Liver (tissue), 9 donors: ENCODE results near the gene SPPL2C. TPM values are rescaled to one million over a fixed set of nuclear protein-coding genes. Genes with fewer than 3 reads are reported as not detected.

ENCODE experiments used
- DNase-seq: peaks from one replicate; pipeline ENCODE4 v3.0.0-alpha.2; 2017; ENCODE audit warnings: low spot score
- H3K27ac ChIP-seq, 2 donors: one replicate each; pipeline ENCODE4 v1.7.0; 2013; ENCODE audit warnings: inconsistent platforms in 2 of 2, low read length in 2 of 2, control low read depth in 1 of 2, low read depth in 1 of 2, mild to moderate bottlenecking in 1 of 2
- H3K27me3 ChIP-seq, 4 donors: one replicate each; pipeline versions ENCODE4 v1.6.1 to v1.7.0; 2013; ENCODE audit warnings: low read length in 3 of 4, inconsistent platforms in 1 of 4, mild to moderate bottlenecking in 1 of 4, moderate library complexity in 1 of 4; ENCODE audit not compliant: control insufficient read depth in 4 of 4, insufficient read depth in 4 of 4
- H3K36me3 ChIP-seq, 4 donors: one replicate each; pipeline versions ENCODE4 v1.6.1 to v1.7.0; 2013; ENCODE audit warnings: low read length in 3 of 4, mild to moderate bottlenecking in 3 of 4, low read depth in 1 of 4, moderate library complexity in 1 of 4; ENCODE audit not compliant: control insufficient read depth in 4 of 4, insufficient read depth in 3 of 4
- H3K4me1 ChIP-seq, 4 donors: one replicate each; pipeline versions ENCODE4 v1.6.1 to v1.7.0; 2013; ENCODE audit warnings: low read length in 3 of 4, mild to moderate bottlenecking in 3 of 4, moderate library complexity in 1 of 4; ENCODE audit not compliant: control insufficient read depth in 4 of 4, insufficient read depth in 4 of 4
- H3K4me3 ChIP-seq, 3 donors: one replicate each; pipeline versions ENCODE4 v1.6.1 to v1.7.0; 2013; ENCODE audit warnings: low read length in 3 of 3, control low read depth in 1 of 3, low read depth in 1 of 3, mild to moderate bottlenecking in 1 of 3
- H3K9ac ChIP-seq, 2 donors: one replicate each; pipeline ENCODE4 v1.7.0; 2013; ENCODE audit warnings: low read length in 2 of 2, mild to moderate bottlenecking in 2 of 2, moderate library complexity in 2 of 2, control low read depth in 1 of 2, low read depth in 1 of 2
- H3K9me3 ChIP-seq, 4 donors: one replicate each; pipeline versions ENCODE4 v1.6.1 to v1.7.0; 2013; ENCODE audit warnings: low read length in 3 of 4; ENCODE audit not compliant: control insufficient read depth in 4 of 4
- EGR1 ChIP-seq, 2 donors: IDR thresholded peaks; 2 replicates each; pipeline ENCODE4 v1.6.1; 2016 to 2018; ENCODE audit warnings: antibody characterized with exemption in 2 of 2, low read depth in 2 of 2
- FOXA1 ChIP-seq: IDR thresholded peaks from 2 replicates; pipeline ENCODE4 v1.6.1; 2016; ENCODE audit warnings: antibody characterized with exemption
- FOXA2 ChIP-seq: IDR thresholded peaks from 2 replicates; pipeline ENCODE4 v1.6.1; 2016; ENCODE audit warnings: antibody characterized with exemption
- GABPA ChIP-seq, 2 donors: IDR thresholded peaks in 1 of 2; conservative IDR thresholded peaks in 1 of 2; 2 replicates each; pipeline ENCODE4 v1.6.1; 2016; ENCODE audit warnings: antibody characterized with exemption in 2 of 2, mild to moderate bottlenecking in 1 of 2, moderate library complexity in 1 of 2
- HNF4A ChIP-seq, 2 donors: conservative IDR thresholded peaks; 2 replicates each; pipeline ENCODE4 v1.6.1; 2016; ENCODE audit warnings: antibody characterized with exemption in 2 of 2, mild to moderate bottlenecking in 2 of 2
- HNF4G ChIP-seq: IDR thresholded peaks from 2 replicates; pipeline ENCODE4 v1.6.1; 2016; ENCODE audit warnings: antibody characterized with exemption
- JUND ChIP-seq, 2 donors: IDR thresholded peaks; 2 replicates each; pipeline ENCODE4 v1.6.1; 2016; ENCODE audit warnings: antibody characterized with exemption in 2 of 2
- NR2F2 ChIP-seq: IDR thresholded peaks from 2 replicates; pipeline ENCODE4 v1.6.1; 2016; ENCODE audit warnings: antibody characterized with exemption
- RAD21 ChIP-seq, 2 donors: IDR thresholded peaks; 2 replicates each; pipeline ENCODE4 v1.6.1; 2016; ENCODE audit warnings: antibody characterized with exemption in 2 of 2, mild to moderate bottlenecking in 2 of 2
- RXRA ChIP-seq, 2 donors: IDR thresholded peaks; 2 replicates each; pipeline ENCODE4 v1.6.1; 2017 to 2018; ENCODE audit warnings: antibody characterized with exemption in 2 of 2, mild to moderate bottlenecking in 1 of 2
- SP1 ChIP-seq: IDR thresholded peaks from 2 replicates; pipeline ENCODE4 v1.6.1; 2018; ENCODE audit warnings: antibody characterized with exemption, mild to moderate bottlenecking
- TAF1 ChIP-seq: conservative IDR thresholded peaks from 2 replicates; pipeline ENCODE4 v1.6.1; 2016; ENCODE audit warnings: antibody characterized with exemption, mild to moderate bottlenecking
- YY1 ChIP-seq: IDR thresholded peaks from 2 replicates; pipeline ENCODE4 v1.6.1; 2016; ENCODE audit warnings: antibody characterized with exemption, mild to moderate bottlenecking
- WGBS: extraction: QIAGEN DNeasy Blood & Tissue Kit; methylation state at CpG from one replicate; pipeline ENCODE4 v1.1.7; 2013; 5-methylcytosine and 5-hydroxymethylcytosine counted together
- polyA plus RNA-seq, 2 donors: library from polyadenylated mRNA; stranded (reverse) in 1 of 2; unstranded in 1 of 2; fragments of 200-250 nt in 1 of 2; fragments of >200 nt in 1 of 2; fragmentation: Nextera tagmentation in 1 of 2; extraction: Ambion mirVana in 1 of 2; gene quantifications; one replicate each; pipeline versions ENCODE4 v1.2.1 to v1.2.3, GENCODE V29; 2013 to 2015
- total RNA-seq, 2 donors: library from RNA; depleted of rRNA; stranded (reverse); fragments of >200 nt; gene quantifications; one replicate each; pipeline ENCODE4 v1.2.3, GENCODE V29; 2014
- TF ChIP-seq, protein P1 (sequence below): fragments of 150-350 bp; IDR thresholded peaks from 2 replicates; pipeline ENCODE4 v1.5.1; 2017; ENCODE audit warnings: improper control_type of control experiment, low read depth, low read length; ENCODE audit not compliant: missing input control
- TF ChIP-seq, protein P2 (sequence below): IDR thresholded peaks from 2 replicates; pipeline ENCODE4 v1.6.1; 2016; ENCODE audit warnings: antibody characterized with exemption
- TF ChIP-seq, protein P3 (sequence below): IDR thresholded peaks from 2 replicates; pipeline ENCODE4 v1.6.1; 2016; ENCODE audit warnings: antibody characterized with exemption
- TF ChIP-seq, protein P4 (sequence below): IDR thresholded peaks from 2 replicates; pipeline ENCODE4 v1.6.1; 2016; ENCODE audit warnings: antibody characterized with exemption
- TF ChIP-seq, protein P5 (sequence below): IDR thresholded peaks from 2 replicates; pipeline ENCODE4 v1.6.1; 2016; ENCODE audit warnings: antibody characterized with exemption, mild to moderate bottlenecking
- donor health status: healthy.
- donor health status: healthy.
- donor health status: healthy.
- donor health status: healthy.
- donor health status: healthy.

SPPL2C gene
- total and polyA plus RNA-seq, 4 donors, result not detected

DNA sequence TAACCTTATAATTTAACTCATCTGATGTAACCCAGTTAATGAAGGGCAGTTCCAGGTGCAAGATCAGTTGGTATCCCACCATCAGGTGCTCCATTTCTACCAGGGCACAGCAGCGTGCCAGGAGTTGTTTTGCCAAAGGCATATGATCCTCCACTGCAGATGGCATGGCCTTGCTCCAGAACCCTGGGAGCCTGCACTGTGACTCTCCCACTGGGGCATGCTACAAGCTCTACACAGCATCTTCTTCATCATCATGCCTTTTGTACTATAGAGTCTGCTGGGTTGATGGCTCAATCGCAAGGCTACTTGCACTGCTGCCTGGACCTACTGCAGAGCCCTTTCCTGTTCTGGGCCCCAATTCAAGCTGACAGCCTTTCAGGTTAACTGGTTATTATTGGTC is 38.4 kb downstream of the SPPL2C start:
- WGBS, result 96% methylated on average over 2 of the region's 2 CpGs
- no peak for TF ChIP-seq HNF4G
- no peak for TF ChIP-seq SP1
- no peak for TF ChIP-seq YY1
- no peak for TF ChIP-seq HNF4A (conservative IDR thresholded peaks at IDR 0.05)
- H3K36me3 ChIP-seq, result no peaks in the 10 kb centered on the region
- H3K27me3 ChIP-seq, result no peaks in the 10 kb centered on the region
- DNase-seq, result no peak
- no peak overlapping the region for H3K4me3 ChIP-seq
- no peaks in the 10 kb centered on the region for H3K4me1 ChIP-seq
- no peak overlapping the region for H3K27ac ChIP-seq
- no peak overlapping the region for H3K9ac ChIP-seq
- no peaks in the 10 kb centered on the region for H3K9me3 ChIP-seq

DNA sequence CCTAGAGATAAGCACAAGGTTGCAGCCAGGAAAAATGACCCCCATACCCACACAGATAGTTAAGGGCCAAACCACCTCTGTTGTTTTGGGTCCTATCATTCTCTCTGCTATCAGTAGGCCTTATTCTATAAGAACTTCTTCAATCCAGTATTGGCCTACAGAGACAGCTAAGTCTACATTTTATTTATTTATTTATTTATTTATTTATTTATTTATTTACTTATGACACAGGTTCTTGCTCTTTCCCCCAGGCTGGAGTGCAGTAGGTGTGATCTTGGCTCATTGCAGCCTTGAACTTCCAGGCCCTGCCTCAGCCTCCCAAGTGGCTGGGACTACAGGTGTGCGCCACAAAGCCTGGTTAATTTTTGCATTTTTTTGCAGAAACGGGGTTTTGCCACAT is 42.2 kb downstream of the SPPL2C start:
- no peak for DNase-seq
- no peaks in the 10 kb centered on the region for H3K9me3 ChIP-seq
- TF ChIP-seq, protein P1, sequence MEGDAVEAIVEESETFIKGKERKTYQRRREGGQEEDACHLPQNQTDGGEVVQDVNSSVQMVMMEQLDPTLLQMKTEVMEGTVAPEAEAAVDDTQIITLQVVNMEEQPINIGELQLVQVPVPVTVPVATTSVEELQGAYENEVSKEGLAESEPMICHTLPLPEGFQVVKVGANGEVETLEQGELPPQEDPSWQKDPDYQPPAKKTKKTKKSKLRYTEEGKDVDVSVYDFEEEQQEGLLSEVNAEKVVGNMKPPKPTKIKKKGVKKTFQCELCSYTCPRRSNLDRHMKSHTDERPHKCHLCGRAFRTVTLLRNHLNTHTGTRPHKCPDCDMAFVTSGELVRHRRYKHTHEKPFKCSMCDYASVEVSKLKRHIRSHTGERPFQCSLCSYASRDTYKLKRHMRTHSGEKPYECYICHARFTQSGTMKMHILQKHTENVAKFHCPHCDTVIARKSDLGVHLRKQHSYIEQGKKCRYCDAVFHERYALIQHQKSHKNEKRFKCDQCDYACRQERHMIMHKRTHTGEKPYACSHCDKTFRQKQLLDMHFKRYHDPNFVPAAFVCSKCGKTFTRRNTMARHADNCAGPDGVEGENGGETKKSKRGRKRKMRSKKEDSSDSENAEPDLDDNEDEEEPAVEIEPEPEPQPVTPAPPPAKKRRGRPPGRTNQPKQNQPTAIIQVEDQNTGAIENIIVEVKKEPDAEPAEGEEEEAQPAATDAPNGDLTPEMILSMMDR, result no peak
- TF ChIP-seq, protein P2, sequence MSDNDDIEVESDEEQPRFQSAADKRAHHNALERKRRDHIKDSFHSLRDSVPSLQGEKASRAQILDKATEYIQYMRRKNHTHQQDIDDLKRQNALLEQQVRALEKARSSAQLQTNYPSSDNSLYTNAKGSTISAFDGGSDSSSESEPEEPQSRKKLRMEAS, result no peak
- TF ChIP-seq TAF1, result no peak
- no peak for TF ChIP-seq NR2F2
- no peak for TF ChIP-seq HNF4A (conservative IDR thresholded peaks at IDR 0.05)
- TF ChIP-seq, protein P3, sequence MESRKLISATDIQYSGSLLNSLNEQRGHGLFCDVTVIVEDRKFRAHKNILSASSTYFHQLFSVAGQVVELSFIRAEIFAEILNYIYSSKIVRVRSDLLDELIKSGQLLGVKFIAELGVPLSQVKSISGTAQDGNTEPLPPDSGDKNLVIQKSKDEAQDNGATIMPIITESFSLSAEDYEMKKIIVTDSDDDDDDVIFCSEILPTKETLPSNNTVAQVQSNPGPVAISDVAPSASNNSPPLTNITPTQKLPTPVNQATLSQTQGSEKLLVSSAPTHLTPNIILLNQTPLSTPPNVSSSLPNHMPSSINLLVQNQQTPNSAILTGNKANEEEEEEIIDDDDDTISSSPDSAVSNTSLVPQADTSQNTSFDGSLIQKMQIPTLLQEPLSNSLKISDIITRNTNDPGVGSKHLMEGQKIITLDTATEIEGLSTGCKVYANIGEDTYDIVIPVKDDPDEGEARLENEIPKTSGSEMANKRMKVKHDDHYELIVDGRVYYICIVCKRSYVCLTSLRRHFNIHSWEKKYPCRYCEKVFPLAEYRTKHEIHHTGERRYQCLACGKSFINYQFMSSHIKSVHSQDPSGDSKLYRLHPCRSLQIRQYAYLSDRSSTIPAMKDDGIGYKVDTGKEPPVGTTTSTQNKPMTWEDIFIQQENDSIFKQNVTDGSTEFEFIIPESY, result no peak
- TF ChIP-seq, protein P4, sequence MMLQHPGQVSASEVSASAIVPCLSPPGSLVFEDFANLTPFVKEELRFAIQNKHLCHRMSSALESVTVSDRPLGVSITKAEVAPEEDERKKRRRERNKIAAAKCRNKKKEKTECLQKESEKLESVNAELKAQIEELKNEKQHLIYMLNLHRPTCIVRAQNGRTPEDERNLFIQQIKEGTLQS, result no peak
- no peak for TF ChIP-seq RAD21 (IDR thresholded peaks at IDR 0.05)
- TF ChIP-seq EGR1 (IDR thresholded peaks at IDR 0.05; ENCODE audit: low read depth in 2 of 2), result no peak
- TF ChIP-seq GABPA (IDR thresholded peaks at IDR 0.05 in 1 of 2, conservative IDR thresholded peaks at IDR 0.05 in 1 of 2), result no peak
- TF ChIP-seq FOXA2, result no peak
- TF ChIP-seq SP1, result no peak
- no peak for TF ChIP-seq JUND (IDR thresholded peaks at IDR 0.05)
- no peak for TF ChIP-seq RXRA (IDR thresholded peaks at IDR 0.05)
- TF ChIP-seq HNF4G, result no peak
- TF ChIP-seq, protein P5, sequence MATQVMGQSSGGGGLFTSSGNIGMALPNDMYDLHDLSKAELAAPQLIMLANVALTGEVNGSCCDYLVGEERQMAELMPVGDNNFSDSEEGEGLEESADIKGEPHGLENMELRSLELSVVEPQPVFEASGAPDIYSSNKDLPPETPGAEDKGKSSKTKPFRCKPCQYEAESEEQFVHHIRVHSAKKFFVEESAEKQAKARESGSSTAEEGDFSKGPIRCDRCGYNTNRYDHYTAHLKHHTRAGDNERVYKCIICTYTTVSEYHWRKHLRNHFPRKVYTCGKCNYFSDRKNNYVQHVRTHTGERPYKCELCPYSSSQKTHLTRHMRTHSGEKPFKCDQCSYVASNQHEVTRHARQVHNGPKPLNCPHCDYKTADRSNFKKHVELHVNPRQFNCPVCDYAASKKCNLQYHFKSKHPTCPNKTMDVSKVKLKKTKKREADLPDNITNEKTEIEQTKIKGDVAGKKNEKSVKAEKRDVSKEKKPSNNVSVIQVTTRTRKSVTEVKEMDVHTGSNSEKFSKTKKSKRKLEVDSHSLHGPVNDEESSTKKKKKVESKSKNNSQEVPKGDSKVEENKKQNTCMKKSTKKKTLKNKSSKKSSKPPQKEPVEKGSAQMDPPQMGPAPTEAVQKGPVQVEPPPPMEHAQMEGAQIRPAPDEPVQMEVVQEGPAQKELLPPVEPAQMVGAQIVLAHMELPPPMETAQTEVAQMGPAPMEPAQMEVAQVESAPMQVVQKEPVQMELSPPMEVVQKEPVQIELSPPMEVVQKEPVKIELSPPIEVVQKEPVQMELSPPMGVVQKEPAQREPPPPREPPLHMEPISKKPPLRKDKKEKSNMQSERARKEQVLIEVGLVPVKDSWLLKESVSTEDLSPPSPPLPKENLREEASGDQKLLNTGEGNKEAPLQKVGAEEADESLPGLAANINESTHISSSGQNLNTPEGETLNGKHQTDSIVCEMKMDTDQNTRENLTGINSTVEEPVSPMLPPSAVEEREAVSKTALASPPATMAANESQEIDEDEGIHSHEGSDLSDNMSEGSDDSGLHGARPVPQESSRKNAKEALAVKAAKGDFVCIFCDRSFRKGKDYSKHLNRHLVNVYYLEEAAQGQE, result no peak
- TF ChIP-seq FOXA1, result no peak
- TF ChIP-seq YY1, result no peak
- H3K36me3 ChIP-seq, result no peaks in the 10 kb centered on the region
- no peak overlapping the region for H3K27ac ChIP-seq
- H3K4me3 ChIP-seq, result no peak overlapping the region
- H3K27me3 ChIP-seq, result peaks cover 0 to 3% (median 0%) of the 10 kb centered on the region in 4 donors
- WGBS, result 86% methylated on average over 2 of the region's 2 CpGs
- H3K4me1 ChIP-seq, result no peaks in the 10 kb centered on the region
- no peak overlapping the region for H3K9ac ChIP-seq
